Activated B cell treated with CpG ODN at 0.5 μM for 24 hours (primary cell): ENCODE measurements around the gene JARID2. TPM values are rescaled to one million over a fixed set of nuclear protein-coding genes. Genes with fewer than 3 reads are reported as not detected.
A peak's percentile ranks its signal among the peaks of the same experiment; 100 is the strongest.

Experiments used
- ATAC-seq: fragments of 200-7000 bp; cut with Tn5 transposase; one replicate; pipeline ENCODE4 v1.10.0; 2021; ENCODE audit warnings: low read depth, mild to moderate bottlenecking, moderate library complexity
- CTCF ChIA-PET: fragments of 350-600 bp; sonication (Branson Sonifier 250); formaldehyde crosslinking; loops from one replicate; lab custom pipeline; 2021; ENCODE audit warnings: antibody characterized with exemption; lab: Charles Lee
- POLR2A ChIA-PET: fragments of 350-600 bp; sonication (Branson Sonifier 250); formaldehyde crosslinking; loops from one replicate; lab custom pipeline; 2021; ENCODE audit warnings: antibody characterized with exemption; lab: Charles Lee
- DNase-seq: peaks from one replicate; pipeline ENCODE4 v3.0.0; 2022
- H3K27ac Mint-ChIP-seq: one replicate; pipeline ENCODE4 v1.8.0; 2020; ENCODE audit warnings: mixed read lengths
- H3K27me3 Mint-ChIP-seq: one replicate; pipeline ENCODE4 v1.8.0; 2021; ENCODE audit warnings: mixed read lengths
- H3K36me3 Mint-ChIP-seq: one replicate; pipeline ENCODE4 v1.8.0; 2021; ENCODE audit warnings: low read depth, mixed read lengths
- H3K4me1 Mint-ChIP-seq: one replicate; pipeline ENCODE4 v1.8.0; 2021; ENCODE audit warnings: mixed read lengths
- H3K4me3 Mint-ChIP-seq: one replicate; pipeline ENCODE4 v1.8.0; 2020; ENCODE audit warnings: mild to moderate bottlenecking, mixed read lengths
- H3K9me3 Mint-ChIP-seq: one replicate; pipeline ENCODE4 v1.8.0; 2020; ENCODE audit warnings: mixed read lengths
- intact Hi-C: fragments of 100-400 bp; cut with micrococcal nuclease; formaldehyde crosslinking; loops from one replicate; pipeline ENCODE4 v1.15.1; 2024
- total RNA-seq: library from RNA; stranded (reverse); gene quantifications from 2 replicates; pipeline ENCODE4 v1.2.3, GENCODE V29; 2022
- TF ChIP-seq, protein P1 (sequence below): fragments of 200-600 bp; IDR thresholded peaks from one replicate; pipeline ENCODE4 v1.8.0; 2022; ENCODE audit warnings: antibody characterized with exemption, mild to moderate bottlenecking

JARID2 gene
- total RNA-seq, 1 donor from 2014 or later = 28.5 TPM

DNA sequence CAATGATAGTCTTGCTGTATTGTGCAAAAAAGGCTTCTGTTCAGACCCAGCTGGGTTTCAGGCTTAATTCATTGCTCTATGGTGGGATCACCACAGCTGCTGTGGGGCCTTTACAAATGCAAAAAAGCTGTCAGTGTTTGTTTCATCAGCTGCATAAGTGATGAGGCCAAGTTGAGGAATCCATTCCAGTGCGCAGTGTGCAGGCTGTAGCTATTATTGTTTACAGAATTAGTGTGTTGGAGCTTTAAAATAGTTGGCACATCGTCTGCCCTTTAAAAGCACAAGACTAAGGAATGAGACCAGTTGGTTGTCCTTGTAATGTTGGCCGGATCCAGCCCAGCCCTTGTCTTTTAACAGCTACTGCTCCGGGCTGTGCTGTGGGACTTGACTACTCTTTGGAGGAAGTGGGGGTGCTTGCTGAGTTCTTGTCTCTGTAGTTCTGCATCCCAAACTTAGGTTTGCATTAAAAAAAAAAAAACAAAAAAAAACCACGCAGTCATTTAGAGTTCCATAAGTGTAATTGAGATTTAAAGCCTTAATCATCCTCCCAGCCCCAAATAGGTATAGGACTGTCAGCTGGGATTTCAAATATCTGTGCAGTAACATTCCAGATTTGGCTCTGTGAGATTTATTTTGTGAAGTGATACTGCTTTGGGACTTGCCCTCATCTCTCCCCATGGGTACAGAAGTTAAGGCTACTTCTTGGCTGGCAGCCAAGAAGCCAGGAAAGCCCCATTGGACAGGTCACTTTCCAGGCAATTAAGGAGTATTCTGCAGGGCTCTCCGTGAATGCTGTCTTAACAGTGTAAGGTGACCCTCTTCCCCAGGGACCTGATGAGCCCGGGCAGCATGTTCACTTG lies 19.3 kb downstream of the JARID2 start:
- TF ChIP-seq, protein P1, sequence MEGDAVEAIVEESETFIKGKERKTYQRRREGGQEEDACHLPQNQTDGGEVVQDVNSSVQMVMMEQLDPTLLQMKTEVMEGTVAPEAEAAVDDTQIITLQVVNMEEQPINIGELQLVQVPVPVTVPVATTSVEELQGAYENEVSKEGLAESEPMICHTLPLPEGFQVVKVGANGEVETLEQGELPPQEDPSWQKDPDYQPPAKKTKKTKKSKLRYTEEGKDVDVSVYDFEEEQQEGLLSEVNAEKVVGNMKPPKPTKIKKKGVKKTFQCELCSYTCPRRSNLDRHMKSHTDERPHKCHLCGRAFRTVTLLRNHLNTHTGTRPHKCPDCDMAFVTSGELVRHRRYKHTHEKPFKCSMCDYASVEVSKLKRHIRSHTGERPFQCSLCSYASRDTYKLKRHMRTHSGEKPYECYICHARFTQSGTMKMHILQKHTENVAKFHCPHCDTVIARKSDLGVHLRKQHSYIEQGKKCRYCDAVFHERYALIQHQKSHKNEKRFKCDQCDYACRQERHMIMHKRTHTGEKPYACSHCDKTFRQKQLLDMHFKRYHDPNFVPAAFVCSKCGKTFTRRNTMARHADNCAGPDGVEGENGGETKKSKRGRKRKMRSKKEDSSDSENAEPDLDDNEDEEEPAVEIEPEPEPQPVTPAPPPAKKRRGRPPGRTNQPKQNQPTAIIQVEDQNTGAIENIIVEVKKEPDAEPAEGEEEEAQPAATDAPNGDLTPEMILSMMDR = no peak
- Mint-ChIP-seq H3K4me3 (peak overlapping the region; percentile 59), H3K27ac (peak overlapping the region; percentile 42), H3K4me1 (peaks cover 93% of the 10 kb centered on the region), H3K27me3 (no peaks in the 10 kb centered on the region), H3K9me3 (no peaks in the 10 kb centered on the region), H3K36me3 (peaks cover 3% of the 10 kb centered on the region)
- ChIA-PET CTCF (interaction anchor here (0.8 kb wide), 1 partner anchor 193 kb away, joined by 3 read pairs; no protein-coding TSS in a partner anchor), POLR2A (interaction anchor here (0.5 to 3.2 kb wide), 7 partner anchors 10 to 604 kb away, joined by 3 to 24 read pairs (median 5); partner anchors contain the start of gene JARID2)
- ATAC-seq (no peak), DNase-seq (no peak)
- intact Hi-C loops = no loop called here

DNA sequence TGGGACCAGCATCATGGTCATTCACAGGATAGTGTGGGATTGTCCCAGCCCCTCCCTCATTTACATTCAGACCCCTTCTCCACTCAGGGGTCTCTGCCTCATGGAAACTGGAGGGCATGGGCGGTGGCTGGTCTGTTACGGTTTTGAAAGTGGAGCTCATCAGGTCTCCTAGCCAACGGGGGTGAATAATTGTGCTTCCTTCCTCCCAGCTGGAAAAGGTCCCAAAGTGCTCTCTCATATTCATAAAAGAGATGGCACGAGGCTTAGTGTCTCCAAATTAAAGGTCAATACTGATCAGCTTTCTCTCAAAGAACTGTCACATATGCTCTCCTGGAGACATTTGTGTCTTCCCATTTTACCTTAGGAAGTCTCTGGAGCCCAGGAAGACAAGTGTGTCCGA lies 19.9 kb downstream of the JARID2 start:
- H3K4me1 Mint-ChIP-seq = peaks cover 91% of the 10 kb centered on the region
- CTCF ChIA-PET = interaction anchor here (0.7 kb wide), 1 partner anchor 11 kb away, joined by 4 read pairs; no protein-coding TSS in a partner anchor
- H3K27me3 Mint-ChIP-seq = no peaks in the 10 kb centered on the region
- H3K36me3 Mint-ChIP-seq = peaks cover 3% of the 10 kb centered on the region
- intact Hi-C loops = loop anchor here (1.0 to 2.0 kb wide), 2 partner anchors 9 to 21 kb away; no protein-coding TSS in a partner anchor
- H3K4me3 Mint-ChIP-seq = peak overlapping the region; percentile 59
- ATAC-seq (no peak), DNase-seq (no peak)
- no peaks in the 10 kb centered on the region for H3K9me3 Mint-ChIP-seq
- POLR2A ChIA-PET = interaction anchor here (1.0 to 3.2 kb wide), 5 partner anchors 11 to 61 kb away, joined by 3 to 24 read pairs (median 5); partner anchors contain the start of gene JARID2
- TF ChIP-seq, protein P1 = no peak
- H3K27ac Mint-ChIP-seq = peak overlapping the region; percentile 42

DNA sequence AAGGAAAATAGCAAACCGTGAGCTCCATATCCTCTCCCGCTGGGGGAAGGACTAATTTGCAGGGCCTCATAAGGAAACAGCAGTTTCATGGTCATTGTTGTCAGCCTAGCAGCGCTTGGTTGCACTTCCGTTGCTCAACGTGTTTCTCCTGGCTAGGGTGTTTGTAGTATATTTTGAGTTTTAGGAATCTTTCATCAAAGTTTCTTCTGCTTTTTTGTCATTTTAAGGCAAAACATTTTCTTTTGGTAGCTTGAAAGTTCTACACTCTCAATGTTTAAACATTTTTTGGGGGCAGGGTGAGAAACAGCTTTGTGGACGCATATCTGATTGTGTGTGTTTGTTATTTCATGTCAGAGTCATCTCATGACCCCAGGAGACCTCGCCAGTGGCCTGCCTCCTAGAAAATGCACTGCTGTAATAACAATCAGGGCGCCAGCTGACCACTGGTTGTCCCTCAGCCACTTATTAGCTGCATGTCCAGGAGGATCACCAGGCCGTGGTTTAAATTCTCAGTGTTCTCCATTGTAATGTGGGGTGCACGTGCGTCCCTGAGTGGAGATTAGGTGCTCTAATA lies 20.6 kb downstream of the JARID2 start:
- no peak for ATAC-seq

DNA sequence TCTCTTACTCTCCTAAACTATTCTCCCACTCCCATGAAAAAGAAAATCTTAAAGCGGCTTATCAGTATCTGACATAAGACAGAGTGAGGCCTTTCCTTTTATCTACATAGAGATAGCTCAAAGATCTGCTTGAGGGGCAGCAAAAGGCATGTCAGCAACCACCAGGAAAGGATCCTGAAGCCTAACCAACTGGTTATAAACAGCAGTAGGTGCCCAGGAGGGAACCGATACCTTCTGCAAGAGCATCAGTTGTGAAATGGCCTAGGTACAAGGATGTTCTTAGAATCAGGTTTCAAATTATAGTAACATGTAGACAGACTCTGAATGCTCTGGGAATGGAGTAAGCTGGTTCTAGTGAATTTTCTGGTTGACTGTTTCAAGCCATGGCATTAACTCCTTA lies 21.4 kb downstream of the JARID2 start:
- DNase-seq = no peak
- H3K36me3 Mint-ChIP-seq = peaks cover 3% of the 10 kb centered on the region
- no peaks in the 10 kb centered on the region for H3K27me3 Mint-ChIP-seq
- TF ChIP-seq, protein P1 = no peak
- ATAC-seq = no peak
- ChIA-PET POLR2A (interaction anchor here (0.5 to 3.1 kb wide), 3 partner anchors 17 to 21 kb away, joined by 3 to 12 read pairs (median 4); no protein-coding TSS in a partner anchor), CTCF (no interaction called here)
- no peaks in the 10 kb centered on the region for H3K9me3 Mint-ChIP-seq
- no peak overlapping the region for H3K4me3 Mint-ChIP-seq
- H3K27ac Mint-ChIP-seq = peak overlapping the region; percentile 36
- intact Hi-C loops = loop anchor here (2.0 kb wide), 1 partner anchor 20 kb away; no protein-coding TSS in a partner anchor
- peaks cover 98% of the 10 kb centered on the region for H3K4me1 Mint-ChIP-seq

More for the DNA sequence above, 20.6 kb downstream of the JARID2 start:
- Mint-ChIP-seq H3K27me3 (no peaks in the 10 kb centered on the region), H3K9me3 (no peaks in the 10 kb centered on the region), H3K36me3 (peaks cover 3% of the 10 kb centered on the region), H3K4me1 (peaks cover 93% of the 10 kb centered on the region), H3K4me3 (peak overlapping the region; percentile 21), H3K27ac (peak overlapping the region; percentile 42)
- POLR2A ChIA-PET = interaction anchor here (0.8 to 3.2 kb wide), 5 partner anchors 12 to 41 kb away, joined by 3 to 24 read pairs (median 5); partner anchors contain the start of gene JARID2
- intact Hi-C loops = loop anchor here (1.0 to 2.0 kb wide), 2 partner anchors 10 to 20 kb away; no protein-coding TSS in a partner anchor
- DNase-seq = no peak
- CTCF ChIA-PET = interaction anchor here (0.7 kb wide), 1 partner anchor 12 kb away, joined by 4 read pairs; no protein-coding TSS in a partner anchor
- TF ChIP-seq, protein P1 = no peak
